ENCODE results near the gene CASQ1.

DNA sequence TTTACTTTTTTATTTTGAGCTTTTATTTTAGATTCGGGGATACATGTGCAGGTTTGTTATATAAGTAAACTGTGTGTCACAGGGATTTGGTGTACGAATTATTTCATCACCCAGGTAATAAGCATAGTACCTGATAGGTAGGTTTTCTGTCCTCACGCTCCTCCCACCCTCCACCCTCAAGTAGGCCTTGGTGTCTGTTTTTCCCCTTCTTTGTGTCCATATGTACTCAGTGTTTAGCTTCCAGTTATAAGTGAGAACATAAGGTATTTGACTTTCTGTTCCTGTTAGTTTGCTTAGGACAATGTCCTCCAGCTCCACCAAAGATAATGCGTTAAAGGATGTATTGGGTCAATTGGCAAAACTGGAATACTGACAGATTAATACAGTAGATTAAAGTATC is 33.2 kb upstream of the CASQ1 start:
- no peak for TF ChIP-seq POLR2A (IDR thresholded peaks at IDR 0.05)
- TF ChIP-seq, protein P1, sequence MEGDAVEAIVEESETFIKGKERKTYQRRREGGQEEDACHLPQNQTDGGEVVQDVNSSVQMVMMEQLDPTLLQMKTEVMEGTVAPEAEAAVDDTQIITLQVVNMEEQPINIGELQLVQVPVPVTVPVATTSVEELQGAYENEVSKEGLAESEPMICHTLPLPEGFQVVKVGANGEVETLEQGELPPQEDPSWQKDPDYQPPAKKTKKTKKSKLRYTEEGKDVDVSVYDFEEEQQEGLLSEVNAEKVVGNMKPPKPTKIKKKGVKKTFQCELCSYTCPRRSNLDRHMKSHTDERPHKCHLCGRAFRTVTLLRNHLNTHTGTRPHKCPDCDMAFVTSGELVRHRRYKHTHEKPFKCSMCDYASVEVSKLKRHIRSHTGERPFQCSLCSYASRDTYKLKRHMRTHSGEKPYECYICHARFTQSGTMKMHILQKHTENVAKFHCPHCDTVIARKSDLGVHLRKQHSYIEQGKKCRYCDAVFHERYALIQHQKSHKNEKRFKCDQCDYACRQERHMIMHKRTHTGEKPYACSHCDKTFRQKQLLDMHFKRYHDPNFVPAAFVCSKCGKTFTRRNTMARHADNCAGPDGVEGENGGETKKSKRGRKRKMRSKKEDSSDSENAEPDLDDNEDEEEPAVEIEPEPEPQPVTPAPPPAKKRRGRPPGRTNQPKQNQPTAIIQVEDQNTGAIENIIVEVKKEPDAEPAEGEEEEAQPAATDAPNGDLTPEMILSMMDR (IDR thresholded peaks at IDR 0.05) = no peak
